GM19099 (cell line): ENCODE data around the gene METTL25.

ENCODE experiments used
- POLR2A ChIP-seq: IDR thresholded peaks from 3 replicates; pipeline ENCODE4 v1.6.1; 2011; ENCODE audit warnings: low read depth; ENCODE audit not compliant: insufficient read length; ENCODE audit errors: extremely low read depth

The METTL25 gene

DNA sequence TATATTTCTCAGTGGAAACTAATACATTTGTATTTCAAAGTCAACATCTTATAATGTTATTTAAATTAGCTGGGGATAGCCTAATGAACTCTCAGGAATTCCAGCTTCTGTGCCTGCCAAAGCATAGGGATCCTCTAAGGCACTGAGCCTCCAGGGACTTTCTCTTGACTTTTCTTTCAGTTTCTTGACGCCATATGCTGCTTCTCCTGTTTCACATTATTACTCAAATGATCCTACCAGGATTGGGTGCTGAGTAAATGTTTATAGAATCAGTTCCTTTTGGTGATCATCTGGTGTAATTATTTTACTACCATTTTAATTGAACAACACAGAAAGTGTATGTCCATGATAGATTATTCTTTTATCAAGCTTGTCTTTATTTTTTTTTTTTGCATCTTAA is 7.9 kb downstream of the METTL25 start:
- no peak for TF ChIP-seq POLR2A

DNA sequence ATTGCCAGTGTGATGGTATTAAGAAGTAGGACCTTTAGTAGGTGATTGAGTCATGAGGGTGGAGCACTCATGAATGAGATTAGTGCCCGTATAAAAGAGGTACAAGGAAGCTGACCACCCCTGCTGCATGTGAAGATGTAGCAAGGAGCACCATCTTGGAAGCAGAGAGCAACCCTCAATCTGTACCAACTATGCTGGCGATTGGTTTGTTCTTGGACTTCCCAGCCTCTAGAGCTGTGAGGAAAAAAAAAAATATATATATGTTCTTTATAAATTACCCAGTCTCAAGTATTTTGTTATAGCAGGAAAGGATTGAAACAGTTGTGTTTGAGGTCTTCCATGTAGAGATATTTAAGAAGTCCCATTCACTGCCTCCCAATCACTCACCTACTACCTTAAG is 16.9 kb downstream of the METTL25 start:
- no peak for TF ChIP-seq POLR2A

DNA sequence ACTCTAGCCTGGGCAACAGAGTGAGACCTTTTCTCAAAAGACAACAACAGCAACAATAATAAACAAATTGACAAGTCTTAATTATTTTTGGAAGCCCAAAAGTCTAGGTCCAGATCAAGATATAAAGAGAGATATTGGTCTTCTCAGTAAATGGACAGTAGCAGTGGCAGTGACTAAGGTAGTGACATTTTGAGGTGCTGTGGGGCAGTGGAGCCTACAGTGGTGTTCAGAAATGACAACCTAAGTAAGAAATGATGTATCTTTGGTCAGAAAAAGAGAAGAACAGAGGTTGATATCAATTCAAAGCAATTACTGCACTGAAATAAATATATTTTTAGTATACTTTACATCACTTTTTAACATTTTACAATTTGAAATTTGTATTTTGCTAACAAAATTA is 20.7 kb downstream of the METTL25 start:
- no peak for TF ChIP-seq POLR2A

DNA sequence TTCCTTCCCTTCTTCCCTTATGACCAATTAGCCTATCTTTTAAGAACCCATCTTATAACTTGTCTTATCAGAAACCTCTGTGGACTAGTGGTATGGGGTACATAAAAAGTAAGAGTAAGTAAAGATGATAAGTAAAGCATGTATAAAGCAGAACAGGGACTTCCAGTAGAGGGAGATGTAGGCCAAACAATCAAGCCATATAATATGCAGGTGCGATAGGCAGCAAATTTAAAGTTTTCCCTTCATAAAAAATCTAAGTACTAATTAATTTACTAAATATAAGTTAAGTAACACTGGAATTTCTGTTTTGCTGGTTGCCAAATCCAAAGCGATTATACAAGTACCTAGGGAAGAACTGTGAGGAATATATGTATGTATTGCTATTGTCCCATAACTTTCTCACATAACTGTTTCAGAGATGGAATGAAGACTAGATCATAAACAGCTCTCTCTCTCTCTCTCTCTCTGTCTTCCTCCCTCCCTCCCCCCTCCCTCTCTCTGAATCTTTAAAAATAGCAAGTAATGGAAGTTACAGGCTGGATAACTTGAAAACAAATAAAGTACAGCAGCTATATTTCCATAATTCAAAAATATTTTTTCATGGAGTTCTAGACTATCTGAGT is 25.7 kb downstream of the METTL25 start:
- no peak for TF ChIP-seq POLR2A

DNA sequence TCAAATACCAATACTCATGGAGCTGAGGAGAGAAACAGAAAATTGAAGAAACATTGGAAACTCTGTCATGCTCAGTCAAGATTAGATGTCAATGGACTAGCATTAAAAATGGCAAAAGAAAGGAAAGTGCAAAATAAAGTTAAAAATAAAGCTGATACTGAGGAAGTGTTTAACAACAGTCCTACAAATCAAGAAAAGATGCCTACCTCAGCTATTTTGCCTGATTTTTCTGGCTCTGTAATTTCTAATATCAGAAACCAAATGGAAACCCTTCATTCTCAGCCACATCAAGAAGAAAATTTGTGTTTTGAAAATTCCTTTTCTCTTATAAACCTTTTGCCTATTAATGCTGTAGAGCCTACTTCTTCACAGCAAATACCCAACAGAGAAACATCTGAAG is 40.5 kb downstream of the METTL25 start:
- TF ChIP-seq POLR2A, result no peak

DNA sequence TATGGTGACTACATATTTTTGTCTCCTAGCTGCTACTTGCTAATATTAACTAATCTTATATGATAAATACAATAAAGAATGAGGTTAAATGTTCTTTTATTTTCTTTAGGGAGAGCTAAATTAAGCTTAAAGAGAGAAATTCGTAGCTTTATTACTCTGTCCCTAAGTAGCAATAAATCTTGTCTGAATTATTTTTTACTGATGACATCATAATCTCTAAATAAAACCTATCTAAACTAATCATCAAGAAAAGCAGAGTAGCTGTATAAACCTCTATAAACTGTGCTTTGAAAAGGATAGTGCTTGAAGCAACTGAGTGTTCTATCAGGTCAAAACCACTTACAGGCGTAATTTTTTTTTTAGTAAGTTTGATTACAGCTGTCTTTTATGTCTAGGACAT is 42.5 kb downstream of the METTL25 start:
- TF ChIP-seq POLR2A, result no peak

DNA sequence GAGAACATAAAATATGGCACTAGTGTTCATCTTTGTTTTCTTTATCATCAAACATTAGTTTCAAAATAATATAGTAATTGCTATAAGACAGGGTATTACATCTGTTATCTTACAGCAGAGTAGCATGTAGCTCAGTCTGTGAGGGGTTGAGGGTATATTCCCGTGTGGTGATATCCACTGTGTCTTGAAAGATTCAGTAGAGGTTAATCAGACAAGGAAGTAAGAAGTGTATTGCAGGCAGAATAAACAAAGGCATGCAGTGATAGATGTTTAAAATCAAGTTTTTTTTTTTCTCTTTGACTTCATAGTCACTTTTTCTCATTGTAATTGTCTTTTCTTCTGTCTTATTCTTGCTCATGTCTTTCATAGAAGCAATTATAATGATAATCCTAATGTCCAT is 48.3 kb downstream of the METTL25 start:
- no peak for TF ChIP-seq POLR2A

DNA sequence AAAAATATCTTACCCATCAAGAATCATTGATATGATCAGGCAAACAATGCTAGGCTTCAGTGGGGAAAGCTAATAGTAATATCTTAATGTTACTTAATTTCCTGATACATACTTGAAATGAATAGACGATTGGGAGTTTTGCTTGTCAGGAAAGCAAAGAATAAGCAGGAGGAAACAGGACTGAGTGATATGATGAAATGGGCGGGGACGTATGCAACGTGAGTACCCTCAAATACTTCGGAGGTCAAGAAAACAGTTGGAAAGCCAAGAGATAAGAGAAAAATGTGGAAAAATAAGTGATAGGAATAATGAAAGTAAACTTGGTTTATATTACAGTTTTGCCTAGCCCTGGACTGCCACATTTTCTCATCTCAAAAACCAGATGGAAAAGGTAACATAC is 49.2 kb downstream of the METTL25 start:
- no peak for TF ChIP-seq POLR2A

DNA sequence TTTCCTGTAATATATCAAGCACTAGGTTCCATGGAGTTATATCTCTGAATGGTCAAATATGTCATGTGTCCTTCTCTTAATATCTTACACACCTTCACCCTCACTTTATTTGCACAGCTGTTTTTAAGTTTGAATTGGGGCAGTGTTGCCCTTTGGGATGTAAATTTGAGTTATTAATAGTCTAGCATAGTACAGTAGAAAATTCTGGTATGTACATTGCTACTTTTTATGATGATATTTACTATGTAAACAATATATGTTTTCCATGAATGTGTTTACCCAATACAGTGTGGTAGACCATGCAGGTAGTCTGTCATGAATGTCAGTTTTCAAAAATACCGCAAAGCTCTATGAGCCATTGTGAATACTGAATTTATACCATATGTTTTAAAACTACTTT is 50.5 kb downstream of the METTL25 start:
- TF ChIP-seq POLR2A, result no peak

DNA sequence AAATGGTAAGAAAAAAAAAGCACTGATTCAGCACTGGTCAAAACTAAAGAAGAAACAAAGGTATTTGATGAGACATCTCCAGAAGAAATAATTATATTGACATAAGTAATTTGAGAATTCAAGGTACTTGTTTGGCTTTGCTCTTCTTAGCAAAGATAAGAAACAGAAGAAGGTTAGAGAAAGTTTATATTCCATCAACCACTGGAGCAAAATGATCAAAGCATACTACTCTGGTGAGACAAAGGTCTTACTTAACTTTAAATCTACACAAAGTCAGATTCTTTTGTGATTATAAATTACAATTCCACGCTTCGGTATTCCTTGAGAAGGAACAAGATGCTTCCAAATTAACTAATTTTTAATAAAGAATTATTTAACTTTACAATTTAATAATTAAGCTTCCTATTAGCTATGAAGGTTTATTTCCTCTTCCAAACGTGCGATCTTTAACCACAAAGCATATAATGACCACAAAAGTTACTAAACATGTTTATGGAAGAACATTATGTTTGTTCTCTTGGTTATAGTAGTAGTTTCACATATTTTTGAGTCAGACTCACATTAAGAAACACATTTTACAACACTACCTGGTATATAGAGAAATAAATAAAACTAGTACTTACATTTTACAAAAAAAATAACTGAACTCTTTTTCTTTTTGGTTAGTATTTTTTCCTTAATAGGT is 53.4 kb downstream of the METTL25 start:
- no peak for TF ChIP-seq POLR2A

DNA sequence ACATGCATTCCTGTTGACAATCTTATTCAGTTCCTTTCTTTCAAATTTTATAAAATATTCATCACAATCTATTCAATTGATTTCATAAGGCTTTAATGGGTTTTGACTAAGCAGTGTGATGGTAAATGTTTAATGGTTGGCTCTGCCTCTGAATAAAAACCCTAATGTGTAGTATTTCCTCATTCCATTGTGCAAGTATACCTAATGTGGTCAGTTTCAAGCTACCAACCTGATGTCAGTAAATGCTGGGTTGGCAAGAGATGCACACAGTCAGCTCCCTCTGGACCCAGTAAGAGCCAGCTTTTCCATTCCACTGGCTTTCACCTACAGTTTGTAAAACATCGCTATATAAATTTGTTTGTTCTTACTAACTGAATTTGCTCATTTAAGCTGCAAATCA is 53.9 kb downstream of the METTL25 start:
- no peak for TF ChIP-seq POLR2A

DNA sequence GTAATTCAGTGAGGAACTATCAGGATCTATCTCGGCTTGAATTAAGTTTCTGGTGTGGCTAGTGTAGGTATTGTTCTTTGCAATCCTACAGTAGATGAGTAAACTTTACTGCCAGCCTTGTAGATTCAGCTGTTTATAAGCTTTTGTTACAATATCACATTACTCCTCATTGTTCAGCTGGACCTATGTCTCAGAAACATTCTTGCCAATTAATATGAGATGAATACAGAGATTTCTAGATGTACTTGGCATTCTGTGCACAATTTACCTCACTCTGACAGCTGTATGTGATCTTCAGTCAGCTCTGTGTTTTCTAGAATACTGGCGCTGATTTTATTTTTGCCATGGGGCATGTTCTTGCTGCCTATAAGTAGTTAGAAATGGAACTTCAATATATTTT is 55.7 kb downstream of the METTL25 start:
- no peak for TF ChIP-seq POLR2A

DNA sequence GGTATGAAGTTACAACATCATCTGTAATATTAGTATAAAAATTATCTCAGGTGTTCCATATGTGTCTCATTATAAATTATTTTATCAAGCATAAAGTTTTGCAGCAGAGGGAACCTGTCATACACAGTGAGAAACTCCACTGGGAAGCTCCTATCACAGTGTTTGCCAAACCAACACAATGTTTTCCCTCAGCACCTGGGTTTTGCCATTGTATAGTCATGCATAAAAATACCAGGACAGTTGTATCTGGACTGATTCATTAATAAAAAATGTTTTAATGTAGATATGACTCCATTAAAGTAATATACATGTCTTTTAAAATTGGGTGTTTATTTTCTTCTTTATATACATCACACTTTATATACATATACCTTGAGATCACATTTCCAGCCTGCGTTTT is 56.6 kb downstream of the METTL25 start:
- no peak for TF ChIP-seq POLR2A

DNA sequence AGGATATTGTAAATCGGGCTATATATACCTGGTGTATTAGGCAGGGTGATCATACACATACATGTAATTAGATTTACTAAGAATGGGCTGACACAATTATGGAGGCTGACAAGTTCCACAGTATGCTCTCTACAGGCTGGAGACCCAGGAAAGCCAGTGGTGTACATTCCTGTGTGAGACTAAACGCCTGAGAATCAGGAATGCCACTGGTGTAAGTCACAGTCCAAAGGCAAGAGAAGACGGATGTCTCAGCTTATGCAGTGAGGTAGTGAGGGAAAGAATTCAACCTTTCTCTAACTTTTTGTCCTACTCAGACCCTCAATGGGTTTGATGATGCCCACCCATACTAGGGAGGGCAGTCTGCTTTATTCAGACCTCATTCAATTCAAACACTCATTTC is 57.1 kb downstream of the METTL25 start:
- no peak for TF ChIP-seq POLR2A

DNA sequence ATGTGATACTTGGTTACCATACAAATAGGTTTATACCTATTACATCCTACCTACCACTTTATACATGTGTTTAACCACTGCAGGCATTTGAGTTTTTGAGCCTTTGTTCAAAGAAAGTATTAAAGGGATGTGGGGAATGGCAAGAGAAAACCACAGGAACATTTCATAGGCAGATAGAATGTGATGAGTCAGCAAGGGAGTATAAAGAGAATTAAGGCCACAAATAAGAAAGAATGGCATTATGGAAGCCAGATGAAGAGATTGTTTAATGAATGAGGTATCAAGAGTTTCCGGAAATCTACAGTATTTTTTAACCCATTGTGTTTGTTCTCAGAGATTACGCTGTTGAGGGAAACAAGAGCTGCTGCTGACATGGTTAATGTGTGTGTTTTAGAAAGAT is 66.9 kb downstream of the METTL25 start:
- TF ChIP-seq POLR2A, result no peak

DNA sequence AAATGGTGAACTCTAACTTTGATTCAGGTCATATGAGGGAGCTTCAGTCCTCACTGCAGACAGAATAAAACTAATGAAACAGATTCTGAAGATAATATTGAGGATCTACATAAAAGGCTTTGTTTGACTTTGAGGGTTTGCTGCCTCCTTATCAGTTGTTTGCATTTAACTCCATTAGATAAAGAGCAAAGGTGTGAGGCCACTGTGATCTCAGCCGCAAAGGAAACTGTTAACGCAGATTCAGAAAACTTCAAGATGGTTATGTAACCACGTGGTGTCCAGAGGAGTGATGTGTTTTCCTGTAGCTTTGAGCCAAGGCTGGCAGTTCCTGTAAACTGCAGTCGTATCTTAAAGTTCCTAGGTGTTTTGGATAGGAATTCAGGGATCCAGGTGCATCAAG is 67.8 kb downstream of the METTL25 start:
- no peak for TF ChIP-seq POLR2A

DNA sequence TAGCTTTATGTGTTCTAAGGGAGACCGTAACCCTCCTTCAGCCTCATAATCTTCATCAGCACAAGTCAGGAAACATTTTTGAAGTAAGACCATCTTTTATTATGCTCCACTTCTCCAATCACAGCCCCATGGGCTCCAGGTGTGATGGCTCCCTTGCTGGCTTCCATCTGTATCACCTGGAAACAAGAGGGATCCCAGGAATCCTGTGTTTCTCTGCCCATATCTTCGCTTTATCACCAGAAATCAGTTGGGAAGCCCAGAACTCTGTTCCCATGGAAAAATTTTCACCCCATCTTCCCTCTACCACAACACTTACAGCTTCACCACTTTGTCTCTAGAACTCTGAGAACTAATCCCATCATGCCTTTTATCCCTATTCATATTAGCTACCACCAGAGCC is 68.3 kb downstream of the METTL25 start:
- no peak for TF ChIP-seq POLR2A

DNA sequence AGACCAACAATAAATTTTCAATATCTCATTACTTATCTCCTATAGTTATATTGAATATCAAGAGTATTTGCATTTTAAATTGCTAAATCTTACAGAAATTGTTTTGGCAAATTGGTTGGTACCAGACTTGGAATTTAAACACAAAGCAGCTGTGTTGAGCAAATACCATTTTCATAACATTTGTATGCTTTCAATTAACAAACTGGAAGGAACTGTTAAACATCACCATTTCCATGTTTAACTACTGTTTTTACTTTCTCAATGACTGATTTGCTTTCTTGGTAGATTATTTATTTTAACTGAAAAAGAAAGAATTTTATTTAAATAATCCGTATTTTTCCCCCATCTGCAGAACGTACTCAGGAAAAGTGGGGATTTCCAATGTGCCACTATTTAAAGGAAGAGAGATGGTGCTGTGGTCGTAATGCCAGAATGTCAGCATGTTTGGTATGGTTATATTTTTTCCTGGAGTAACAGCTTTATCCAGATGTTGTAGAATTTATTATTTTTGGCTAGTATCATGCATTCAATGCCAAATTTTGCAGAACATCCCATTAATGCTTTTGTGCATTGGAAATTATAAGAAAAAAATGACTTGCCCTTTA is 72.3 kb downstream of the METTL25 start:
- TF ChIP-seq POLR2A, result no peak
